HepG2 (cell line): Measurements from ENCODE around the gene COL27A1. TPM values are rescaled to one million over a fixed set of nuclear protein-coding genes. Genes with fewer than 3 reads are reported as not detected.

Experiments used
- RORA ChIP-seq: sonication (generic); formaldehyde crosslinking; IDR thresholded peaks from 2 replicates; pipeline ENCODE4 v1.5.0; 2020; ENCODE audit warnings: mild to moderate bottlenecking, missing genetic modification reagents, moderate library complexity
- SP1 ChIP-seq, 2 experiments: fragments of 450-650 bp in 1 of 2; sonication (generic) in 1 of 2; formaldehyde crosslinking in 1 of 2; IDR thresholded peaks; 2 replicates each; pipeline versions ENCODE4 v1.4.0 to v1.6.1; 2016 to 2020; ENCODE audit warnings: missing genetic modification reagents in 1 of 2
- ZNF761 ChIP-seq: sonication (generic); formaldehyde crosslinking; conservative IDR thresholded peaks from 2 replicates; pipeline ENCODE4 v1.4.0; 2020; ENCODE audit warnings: mild to moderate bottlenecking, missing genetic modification reagents
- polyA plus RNA-seq, 8 experiments: library from polyadenylated mRNA; depleted of rRNA in 3 of 8; stranded (reverse) in 7 of 8; unstranded in 1 of 8; fragments of >200 nt; fragmentation: Illumina TruSeq in 4 of 8; extraction: Trizol in 4 of 8; gene quantifications; 2 replicates each; pipeline versions ENCODE4 v1.2.1 to v1.2.3, GENCODE V29; 2011 to 2016; ENCODE audit warnings: low read depth in 4 of 8, missing spikeins in 1 of 8, mixed read lengths in 1 of 8; ENCODE audit not compliant: insufficient read depth in 1 of 8
- total RNA-seq, 5 experiments: library from RNA; depleted of rRNA; stranded (reverse); fragments of >200 nt; fragmentation: Illumina TruSeq; extraction: Trizol; gene quantifications; 2 replicates each; pipeline ENCODE4 v1.2.3, GENCODE V29; 2016; ENCODE audit warnings: low read depth in 1 of 5
- TF ChIP-seq, protein P1 (sequence below): sonication (generic); formaldehyde crosslinking; IDR thresholded peaks from 2 replicates; pipeline ENCODE4 v1.5.1; 2020; ENCODE audit warnings: mild to moderate bottlenecking, missing genetic modification reagents, borderline replicate concordance
- TF ChIP-seq, protein P2 (sequence below): sonication (generic); formaldehyde crosslinking; IDR thresholded peaks from 2 replicates; pipeline ENCODE4 v1.4.0; 2020; ENCODE audit warnings: missing genetic modification reagents
- TF ChIP-seq, protein P3 (sequence below): sonication (generic); formaldehyde crosslinking; IDR thresholded peaks from 2 replicates; pipeline ENCODE4 v1.4.0; 2020; ENCODE audit warnings: missing genetic modification reagents, borderline replicate concordance
- TF ChIP-seq, protein P4 (sequence below): sonication (generic); formaldehyde crosslinking; IDR thresholded peaks from 2 replicates; pipeline ENCODE4 v1.5.1; 2020; ENCODE audit warnings: missing genetic modification reagents, mild to moderate bottlenecking, borderline replicate concordance
- TF ChIP-seq, protein P5 (sequence below): IDR thresholded peaks from 2 replicates; pipeline ENCODE4 v1.6.1; 2016; ENCODE audit warnings: missing genetic modification reagents, missing compliant biosample characterization

Gene COL27A1
- total and polyA plus RNA-seq, 2 of the 13 experiments (the other 11 are each of a cell fraction or from before 2014, with no cell fraction given), result 71.3 to 89.1 TPM

DNA sequence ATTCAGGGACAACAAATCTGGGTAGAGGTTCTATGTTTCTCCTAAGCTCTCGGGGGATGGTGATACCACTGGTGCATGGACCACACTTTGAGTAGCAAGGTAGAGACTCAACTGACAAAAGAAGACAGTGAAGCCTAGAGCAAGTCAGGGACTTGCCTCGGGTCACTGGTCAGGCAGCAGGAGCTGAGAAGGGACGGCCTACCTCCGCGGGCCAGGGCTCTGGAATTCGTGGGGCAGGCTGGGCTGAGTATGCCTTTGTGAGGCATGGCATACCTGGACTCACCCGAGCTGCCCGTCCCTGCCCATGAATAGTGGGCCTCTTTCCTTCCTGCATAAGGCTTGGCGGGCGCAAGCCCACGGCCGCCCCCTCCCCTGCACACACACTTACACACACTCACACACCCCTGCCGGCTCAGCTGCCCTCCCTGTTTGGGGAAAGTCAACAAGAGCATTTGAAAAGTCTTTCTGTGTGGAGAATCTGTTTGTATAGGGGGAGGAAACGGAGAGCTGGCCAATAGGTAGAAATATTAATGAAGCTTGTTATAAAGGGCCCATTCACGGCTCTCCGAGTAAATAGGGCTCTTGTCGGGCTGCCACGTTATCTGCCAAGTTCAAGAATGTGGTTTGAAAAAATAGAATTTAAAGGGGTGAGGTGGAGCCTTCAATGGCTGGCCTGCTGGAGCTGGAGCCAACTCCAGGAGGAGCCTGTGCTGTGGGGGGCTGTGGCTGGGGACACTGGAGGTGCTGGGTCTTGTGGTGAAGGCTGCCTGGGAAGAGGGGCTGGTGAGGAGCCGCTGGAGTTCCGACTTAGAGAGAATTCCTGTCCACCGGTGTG lies 37.1 kb upstream of the COL27A1 start (continued):
- TF ChIP-seq, protein P1, sequence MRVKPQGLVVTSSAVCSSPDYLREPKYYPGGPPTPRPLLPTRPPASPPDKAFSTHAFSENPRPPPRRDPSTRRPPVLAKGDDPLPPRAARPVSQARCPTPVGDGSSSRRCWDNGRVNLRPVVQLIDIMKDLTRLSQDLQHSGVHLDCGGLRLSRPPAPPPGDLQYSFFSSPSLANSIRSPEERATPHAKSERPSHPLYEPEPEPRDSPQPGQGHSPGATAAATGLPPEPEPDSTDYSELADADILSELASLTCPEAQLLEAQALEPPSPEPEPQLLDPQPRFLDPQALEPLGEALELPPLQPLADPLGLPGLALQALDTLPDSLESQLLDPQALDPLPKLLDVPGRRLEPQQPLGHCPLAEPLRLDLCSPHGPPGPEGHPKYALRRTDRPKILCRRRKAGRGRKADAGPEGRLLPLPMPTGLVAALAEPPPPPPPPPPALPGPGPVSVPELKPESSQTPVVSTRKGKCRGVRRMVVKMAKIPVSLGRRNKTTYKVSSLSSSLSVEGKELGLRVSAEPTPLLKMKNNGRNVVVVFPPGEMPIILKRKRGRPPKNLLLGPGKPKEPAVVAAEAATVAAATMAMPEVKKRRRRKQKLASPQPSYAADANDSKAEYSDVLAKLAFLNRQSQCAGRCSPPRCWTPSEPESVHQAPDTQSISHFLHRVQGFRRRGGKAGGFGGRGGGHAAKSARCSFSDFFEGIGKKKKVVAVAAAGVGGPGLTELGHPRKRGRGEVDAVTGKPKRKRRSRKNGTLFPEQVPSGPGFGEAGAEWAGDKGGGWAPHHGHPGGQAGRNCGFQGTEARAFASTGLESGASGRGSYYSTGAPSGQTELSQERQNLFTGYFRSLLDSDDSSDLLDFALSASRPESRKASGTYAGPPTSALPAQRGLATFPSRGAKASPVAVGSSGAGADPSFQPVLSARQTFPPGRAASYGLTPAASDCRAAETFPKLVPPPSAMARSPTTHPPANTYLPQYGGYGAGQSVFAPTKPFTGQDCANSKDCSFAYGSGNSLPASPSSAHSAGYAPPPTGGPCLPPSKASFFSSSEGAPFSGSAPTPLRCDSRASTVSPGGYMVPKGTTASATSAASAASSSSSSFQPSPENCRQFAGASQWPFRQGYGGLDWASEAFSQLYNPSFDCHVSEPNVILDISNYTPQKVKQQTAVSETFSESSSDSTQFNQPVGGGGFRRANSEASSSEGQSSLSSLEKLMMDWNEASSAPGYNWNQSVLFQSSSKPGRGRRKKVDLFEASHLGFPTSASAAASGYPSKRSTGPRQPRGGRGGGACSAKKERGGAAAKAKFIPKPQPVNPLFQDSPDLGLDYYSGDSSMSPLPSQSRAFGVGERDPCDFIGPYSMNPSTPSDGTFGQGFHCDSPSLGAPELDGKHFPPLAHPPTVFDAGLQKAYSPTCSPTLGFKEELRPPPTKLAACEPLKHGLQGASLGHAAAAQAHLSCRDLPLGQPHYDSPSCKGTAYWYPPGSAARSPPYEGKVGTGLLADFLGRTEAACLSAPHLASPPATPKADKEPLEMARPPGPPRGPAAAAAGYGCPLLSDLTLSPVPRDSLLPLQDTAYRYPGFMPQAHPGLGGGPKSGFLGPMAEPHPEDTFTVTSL (CRISPR knock-in tag), result peak; percentile 64
- TF ChIP-seq, protein P2, sequence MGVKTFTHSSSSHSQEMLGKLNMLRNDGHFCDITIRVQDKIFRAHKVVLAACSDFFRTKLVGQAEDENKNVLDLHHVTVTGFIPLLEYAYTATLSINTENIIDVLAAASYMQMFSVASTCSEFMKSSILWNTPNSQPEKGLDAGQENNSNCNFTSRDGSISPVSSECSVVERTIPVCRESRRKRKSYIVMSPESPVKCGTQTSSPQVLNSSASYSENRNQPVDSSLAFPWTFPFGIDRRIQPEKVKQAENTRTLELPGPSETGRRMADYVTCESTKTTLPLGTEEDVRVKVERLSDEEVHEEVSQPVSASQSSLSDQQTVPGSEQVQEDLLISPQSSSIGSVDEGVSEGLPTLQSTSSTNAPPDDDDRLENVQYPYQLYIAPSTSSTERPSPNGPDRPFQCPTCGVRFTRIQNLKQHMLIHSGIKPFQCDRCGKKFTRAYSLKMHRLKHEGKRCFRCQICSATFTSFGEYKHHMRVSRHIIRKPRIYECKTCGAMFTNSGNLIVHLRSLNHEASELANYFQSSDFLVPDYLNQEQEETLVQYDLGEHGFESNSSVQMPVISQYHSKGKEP (CRISPR knock-in tag), result no peak
- TF ChIP-seq, protein P3, sequence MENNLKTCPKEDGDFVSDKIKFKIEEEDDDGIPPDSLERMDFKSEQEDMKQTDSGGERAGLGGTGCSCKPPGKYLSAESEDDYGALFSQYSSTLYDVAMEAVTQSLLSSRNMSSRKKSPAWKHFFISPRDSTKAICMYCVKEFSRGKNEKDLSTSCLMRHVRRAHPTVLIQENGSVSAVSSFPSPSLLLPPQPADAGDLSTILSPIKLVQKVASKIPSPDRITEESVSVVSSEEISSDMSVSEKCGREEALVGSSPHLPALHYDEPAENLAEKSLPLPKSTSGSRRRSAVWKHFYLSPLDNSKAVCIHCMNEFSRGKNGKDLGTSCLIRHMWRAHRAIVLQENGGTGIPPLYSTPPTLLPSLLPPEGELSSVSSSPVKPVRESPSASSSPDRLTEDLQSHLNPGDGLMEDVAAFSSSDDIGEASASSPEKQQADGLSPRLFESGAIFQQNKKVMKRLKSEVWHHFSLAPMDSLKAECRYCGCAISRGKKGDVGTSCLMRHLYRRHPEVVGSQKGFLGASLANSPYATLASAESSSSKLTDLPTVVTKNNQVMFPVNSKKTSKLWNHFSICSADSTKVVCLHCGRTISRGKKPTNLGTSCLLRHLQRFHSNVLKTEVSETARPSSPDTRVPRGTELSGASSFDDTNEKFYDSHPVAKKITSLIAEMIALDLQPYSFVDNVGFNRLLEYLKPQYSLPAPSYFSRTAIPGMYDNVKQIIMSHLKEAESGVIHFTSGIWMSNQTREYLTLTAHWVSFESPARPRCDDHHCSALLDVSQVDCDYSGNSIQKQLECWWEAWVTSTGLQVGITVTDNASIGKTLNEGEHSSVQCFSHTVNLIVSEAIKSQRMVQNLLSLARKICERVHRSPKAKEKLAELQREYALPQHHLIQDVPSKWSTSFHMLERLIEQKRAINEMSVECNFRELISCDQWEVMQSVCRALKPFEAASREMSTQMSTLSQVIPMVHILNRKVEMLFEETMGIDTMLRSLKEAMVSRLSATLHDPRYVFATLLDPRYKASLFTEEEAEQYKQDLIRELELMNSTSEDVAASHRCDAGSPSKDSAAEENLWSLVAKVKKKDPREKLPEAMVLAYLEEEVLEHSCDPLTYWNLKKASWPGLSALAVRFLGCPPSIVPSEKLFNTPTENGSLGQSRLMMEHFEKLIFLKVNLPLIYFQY (CRISPR knock-in tag), result peak; percentile 39; the same call in 1 of the 2 replicates
- TF ChIP-seq ZNF761 (CRISPR knock-in tag), result 0 out of 2 replicates have a peak, but pooled peaks have one; percentile 17
- TF ChIP-seq, protein P4, sequence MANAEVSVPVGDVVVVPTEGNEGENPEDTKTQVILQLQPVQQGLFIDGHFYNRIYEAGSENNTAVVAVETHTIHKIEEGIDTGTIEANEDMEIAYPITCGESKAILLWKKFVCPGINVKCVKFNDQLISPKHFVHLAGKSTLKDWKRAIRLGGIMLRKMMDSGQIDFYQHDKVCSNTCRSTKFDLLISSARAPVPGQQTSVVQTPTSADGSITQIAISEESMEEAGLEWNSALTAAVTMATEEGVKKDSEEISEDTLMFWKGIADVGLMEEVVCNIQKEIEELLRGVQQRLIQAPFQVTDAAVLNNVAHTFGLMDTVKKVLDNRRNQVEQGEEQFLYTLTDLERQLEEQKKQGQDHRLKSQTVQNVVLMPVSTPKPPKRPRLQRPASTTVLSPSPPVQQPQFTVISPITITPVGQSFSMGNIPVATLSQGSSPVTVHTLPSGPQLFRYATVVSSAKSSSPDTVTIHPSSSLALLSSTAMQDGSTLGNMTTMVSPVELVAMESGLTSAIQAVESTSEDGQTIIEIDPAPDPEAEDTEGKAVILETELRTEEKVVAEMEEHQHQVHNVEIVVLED (CRISPR knock-in tag), result no peak
- no peak for TF ChIP-seq SP1 (IDR thresholded peaks at IDR 0.05)
- 0 out of 2 replicates have a peak, but pooled peaks have one; percentile 15 for TF ChIP-seq SP1 (CRISPR knock-in tag; IDR thresholded peaks at IDR 0.05)
- TF ChIP-seq, protein P5, sequence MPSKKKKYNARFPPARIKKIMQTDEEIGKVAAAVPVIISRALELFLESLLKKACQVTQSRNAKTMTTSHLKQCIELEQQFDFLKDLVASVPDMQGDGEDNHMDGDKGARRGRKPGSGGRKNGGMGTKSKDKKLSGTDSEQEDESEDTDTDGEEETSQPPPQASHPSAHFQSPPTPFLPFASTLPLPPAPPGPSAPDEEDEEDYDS, result peak; percentile 75
- TF ChIP-seq RORA (CRISPR knock-in tag), result no peak
